GM13977 (cell line): ENCODE measurements around the gene BSX.

ENCODE experiments used
- DNase-seq: peaks from one replicate; pipeline ENCODE4 v3.0.0; 2012; ENCODE audit warnings: low spot score
- in situ Hi-C: fragments of 300-500 bp; cut with MboI; formaldehyde crosslinking; loops from one replicate; pipeline ENCODE4 v1.12.0; 2022; ENCODE audit warnings: low sequenced_read_pairs, low pct_unique_long_range_greater_than_20kb, mixed read lengths, inconsistent platforms; ENCODE audit not compliant: unreplicated experiment
- TF ChIP-seq, protein P1 (sequence below): IDR thresholded peaks from 2 replicates; pipeline ENCODE4 v1.5.1; 2012; ENCODE audit warnings: mild to moderate bottlenecking, control low read depth; ENCODE audit not compliant: insufficient read depth; ENCODE audit errors: extremely low read depth, missing control alignments

The BSX gene

DNA sequence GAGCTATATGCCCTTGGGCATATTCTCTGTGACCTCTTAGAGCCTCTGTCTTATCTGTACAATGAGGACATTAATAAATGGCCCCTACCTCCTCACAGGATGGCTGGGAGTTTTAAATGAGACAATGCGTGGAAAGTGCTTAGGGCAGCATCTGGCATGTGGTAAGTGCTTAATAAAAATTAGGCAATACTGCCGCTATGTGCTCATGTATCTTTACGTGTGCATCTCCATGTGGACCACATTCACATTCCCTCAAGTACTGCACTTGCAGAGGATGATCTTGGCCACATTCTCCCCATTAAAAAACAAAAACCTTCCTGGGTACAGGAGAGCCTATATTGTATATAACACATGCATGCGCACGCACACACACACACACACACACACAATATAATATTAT, 19.1 kb upstream of the BSX start:
- no peak for DNase-seq
- in situ Hi-C loops, result loop anchor here (25.0 kb wide), 1 partner anchor 388 kb away; no protein-coding TSS in a partner anchor
- TF ChIP-seq, protein P1, sequence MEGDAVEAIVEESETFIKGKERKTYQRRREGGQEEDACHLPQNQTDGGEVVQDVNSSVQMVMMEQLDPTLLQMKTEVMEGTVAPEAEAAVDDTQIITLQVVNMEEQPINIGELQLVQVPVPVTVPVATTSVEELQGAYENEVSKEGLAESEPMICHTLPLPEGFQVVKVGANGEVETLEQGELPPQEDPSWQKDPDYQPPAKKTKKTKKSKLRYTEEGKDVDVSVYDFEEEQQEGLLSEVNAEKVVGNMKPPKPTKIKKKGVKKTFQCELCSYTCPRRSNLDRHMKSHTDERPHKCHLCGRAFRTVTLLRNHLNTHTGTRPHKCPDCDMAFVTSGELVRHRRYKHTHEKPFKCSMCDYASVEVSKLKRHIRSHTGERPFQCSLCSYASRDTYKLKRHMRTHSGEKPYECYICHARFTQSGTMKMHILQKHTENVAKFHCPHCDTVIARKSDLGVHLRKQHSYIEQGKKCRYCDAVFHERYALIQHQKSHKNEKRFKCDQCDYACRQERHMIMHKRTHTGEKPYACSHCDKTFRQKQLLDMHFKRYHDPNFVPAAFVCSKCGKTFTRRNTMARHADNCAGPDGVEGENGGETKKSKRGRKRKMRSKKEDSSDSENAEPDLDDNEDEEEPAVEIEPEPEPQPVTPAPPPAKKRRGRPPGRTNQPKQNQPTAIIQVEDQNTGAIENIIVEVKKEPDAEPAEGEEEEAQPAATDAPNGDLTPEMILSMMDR, result no peak

- DNase-seq, result no peak
- TF ChIP-seq, protein P1, result no peak
- in situ Hi-C loops, result no loop called here
Observed at GRCh38 chr11:122998727-122999366, 17.2 kb upstream of the BSX start.

GRCh38 chr11:122995526-122995925, 13.9 kb upstream of the BSX start:
- TF ChIP-seq, protein P1, result no peak
- DNase-seq, result no peak
- in situ Hi-C loops, result no loop called here

- TF ChIP-seq, protein P1, result no peak
- DNase-seq, result peak; percentile 39
- in situ Hi-C loops, result no loop called here
Observed at GRCh38 chr11:122984186-122985011, 2.8 kb upstream of the BSX start.

DNA sequence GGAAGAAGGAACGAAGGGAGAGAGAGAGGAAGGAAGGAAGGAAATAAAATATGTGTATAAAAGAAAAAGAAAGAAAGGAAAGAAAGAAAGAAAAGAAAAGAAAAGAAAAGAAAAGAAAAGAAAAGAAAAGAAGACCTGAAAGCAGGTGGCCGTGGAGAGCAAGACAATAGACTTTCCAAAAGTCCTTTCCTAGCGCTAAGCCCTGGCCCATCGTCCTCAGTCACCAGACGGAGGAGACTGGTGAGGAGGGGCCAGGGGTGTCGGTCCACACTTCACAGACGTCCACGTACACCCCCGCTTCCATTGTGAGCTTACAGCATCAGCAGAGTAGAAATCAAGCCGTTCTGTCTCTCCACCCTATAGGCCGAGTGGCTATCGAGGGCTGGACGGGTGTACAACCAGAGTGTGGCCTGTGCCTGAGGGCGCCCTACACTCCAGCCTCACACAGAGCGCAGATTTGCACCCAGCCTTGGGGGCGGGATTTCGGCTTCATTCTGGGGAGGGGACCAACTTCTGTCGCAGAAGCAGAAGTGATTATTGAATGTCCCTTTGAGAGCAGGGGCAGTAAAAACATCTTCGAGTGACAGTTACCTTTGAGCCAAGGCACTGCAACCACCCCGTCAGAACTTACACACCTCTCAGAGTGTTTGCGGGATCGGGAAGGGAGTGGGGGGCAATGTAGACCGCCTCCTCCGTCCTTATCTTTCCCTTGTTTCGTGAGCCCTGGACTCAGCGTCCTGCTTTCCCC, 2.0 kb upstream of the BSX start:
- TF ChIP-seq, protein P1, result no peak
- in situ Hi-C loops, result no loop called here
- DNase-seq, result no peak

DNA sequence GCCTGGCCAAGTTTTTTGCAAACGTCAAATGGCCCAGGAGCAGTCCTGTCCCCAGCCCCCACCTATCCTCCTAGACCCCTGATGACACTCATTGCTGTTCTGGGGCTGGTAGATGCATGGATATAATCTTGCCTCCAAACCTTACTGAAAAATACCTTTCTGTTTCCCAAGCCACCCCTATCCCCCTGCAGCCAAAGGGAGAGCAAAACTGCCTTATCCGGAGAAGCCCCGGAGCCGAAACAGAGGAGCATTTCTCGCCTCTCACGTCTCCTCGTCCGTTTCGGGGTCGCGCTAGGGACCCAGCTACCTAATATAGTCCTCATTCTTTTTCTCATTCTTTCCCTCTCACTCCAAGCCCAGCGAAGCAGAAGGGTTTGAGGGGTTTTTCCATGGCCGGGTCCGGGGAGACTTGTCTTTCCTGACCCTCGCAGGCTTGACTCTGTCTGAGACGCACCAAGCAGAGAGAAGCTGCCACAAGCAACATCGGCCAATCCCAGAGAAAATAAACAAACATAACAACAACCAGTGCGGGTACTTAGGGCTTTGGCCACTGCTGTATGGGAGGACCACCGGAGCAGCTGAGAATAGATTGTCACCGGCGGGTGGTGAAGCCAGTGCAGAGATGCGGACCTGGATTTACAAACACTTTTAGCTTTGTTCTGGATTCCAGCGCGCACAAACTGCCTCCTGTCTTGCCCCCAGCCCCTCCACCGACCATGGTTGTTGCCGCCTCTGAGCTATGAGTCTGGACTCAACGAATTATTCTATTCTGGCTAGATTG, 1.6 kb downstream of the BSX start:
- in situ Hi-C loops, result no loop called here
- DNase-seq, result peak; percentile 24
- TF ChIP-seq, protein P1, result no peak
